Right lobe of liver (tissue), 4 donors: ENCODE data around the gene CST9.

Experiments used
- POLR2A ChIP-seq: fragments of 450-650 bp; IDR thresholded peaks from one replicate; pipeline ENCODE4 v1.6.1; 2017; ENCODE audit warnings: antibody characterized with exemption, mild to moderate bottlenecking
- TF ChIP-seq, protein P1 (sequence below), 4 donors: fragments of 200-600 bp in 3 of 4; fragments of 450-650 bp in 1 of 4; IDR thresholded peaks; one replicate each; pipeline versions ENCODE4 v1.5.1 to v1.8.0; 2016 to 2022; ENCODE audit warnings: antibody characterized with exemption in 4 of 4, mild to moderate bottlenecking in 2 of 4
- donor health status: DM: no; HTN: no; CAD: no.
- donor health status: DM: no; HTN: no; CAD: no.
- donor health status: DM: no; HTN: yes; CAD: no.

DNA sequence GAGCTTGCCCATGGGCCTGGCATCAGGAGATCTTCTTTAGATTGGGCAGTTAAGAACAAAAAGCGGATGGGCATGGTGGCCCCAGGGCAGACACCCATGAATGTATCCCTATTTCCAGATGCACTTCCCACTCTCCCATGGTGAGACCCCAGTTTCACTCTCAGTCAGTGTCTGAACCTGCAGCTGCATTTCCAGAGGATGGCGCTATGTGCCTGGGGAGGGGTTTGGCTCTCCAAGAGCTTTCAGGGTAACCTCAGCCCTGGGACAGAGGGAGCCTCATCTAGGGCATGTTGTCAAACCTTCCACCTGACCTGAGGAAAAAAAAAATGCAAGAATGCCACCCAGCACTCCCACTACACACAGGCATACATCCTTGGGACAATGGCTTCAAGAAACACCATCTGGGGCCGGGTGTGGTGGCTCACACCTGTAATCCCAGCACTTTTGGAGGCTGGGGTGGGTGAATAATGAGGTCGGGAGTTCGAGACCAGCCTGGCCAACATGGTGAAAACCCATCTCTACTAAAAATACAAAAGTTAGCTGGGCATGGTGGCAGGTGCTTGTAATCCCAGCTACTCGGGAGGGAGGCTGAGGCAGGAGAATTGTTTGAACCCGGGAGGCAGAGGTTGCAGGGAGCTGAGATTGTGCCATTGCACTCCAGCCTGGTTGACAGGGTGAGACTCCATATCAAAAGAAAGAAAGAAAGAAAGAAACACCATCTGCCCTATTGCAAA, 39.4 kb downstream of the CST9 start:
- TF ChIP-seq, protein P1, sequence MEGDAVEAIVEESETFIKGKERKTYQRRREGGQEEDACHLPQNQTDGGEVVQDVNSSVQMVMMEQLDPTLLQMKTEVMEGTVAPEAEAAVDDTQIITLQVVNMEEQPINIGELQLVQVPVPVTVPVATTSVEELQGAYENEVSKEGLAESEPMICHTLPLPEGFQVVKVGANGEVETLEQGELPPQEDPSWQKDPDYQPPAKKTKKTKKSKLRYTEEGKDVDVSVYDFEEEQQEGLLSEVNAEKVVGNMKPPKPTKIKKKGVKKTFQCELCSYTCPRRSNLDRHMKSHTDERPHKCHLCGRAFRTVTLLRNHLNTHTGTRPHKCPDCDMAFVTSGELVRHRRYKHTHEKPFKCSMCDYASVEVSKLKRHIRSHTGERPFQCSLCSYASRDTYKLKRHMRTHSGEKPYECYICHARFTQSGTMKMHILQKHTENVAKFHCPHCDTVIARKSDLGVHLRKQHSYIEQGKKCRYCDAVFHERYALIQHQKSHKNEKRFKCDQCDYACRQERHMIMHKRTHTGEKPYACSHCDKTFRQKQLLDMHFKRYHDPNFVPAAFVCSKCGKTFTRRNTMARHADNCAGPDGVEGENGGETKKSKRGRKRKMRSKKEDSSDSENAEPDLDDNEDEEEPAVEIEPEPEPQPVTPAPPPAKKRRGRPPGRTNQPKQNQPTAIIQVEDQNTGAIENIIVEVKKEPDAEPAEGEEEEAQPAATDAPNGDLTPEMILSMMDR (IDR thresholded peaks at IDR 0.05) = no peak
- TF ChIP-seq POLR2A = no peak
